Kidney (tissue), 14 donors: ENCODE measurements around the gene CASTOR1. TPM values are rescaled to one million over a fixed set of nuclear protein-coding genes. Genes with fewer than 3 reads are reported as not detected.

Experiments
- DNase-seq, 5 donors: peaks; one replicate each; pipeline ENCODE4 v3.0.0-alpha.2; 2013 to 2020
- FAIRE-seq: peaks from 2 replicates; lab custom pipeline; 2012; peaks lifted over from hg19 to GRCh38; lab: Jason Lieb, UNC
- H3K27ac ChIP-seq, 2 donors: one replicate each; pipeline ENCODE4 v1.7.0; 2013; ENCODE audit warnings: low read depth in 2 of 2, low read length in 2 of 2, inconsistent platforms in 1 of 2
- H3K27me3 ChIP-seq: one replicate; pipeline ENCODE4 v1.7.1; 2013; ENCODE audit warnings: low read length, inconsistent platforms; ENCODE audit not compliant: control insufficient read depth, insufficient read depth
- H3K36me3 ChIP-seq, 3 donors: one replicate each; pipeline versions ENCODE4 v1.7.0 to v1.7.1; 2013; ENCODE audit warnings: low read length in 3 of 3, control low read depth in 1 of 3, inconsistent platforms in 1 of 3; ENCODE audit not compliant: insufficient read depth in 3 of 3, control insufficient read depth in 2 of 3
- H3K4me1 ChIP-seq, 3 donors: one replicate each; pipeline versions ENCODE4 v1.7.0 to v1.7.1; 2013; ENCODE audit warnings: low read length in 3 of 3, inconsistent platforms in 1 of 3, low read depth in 1 of 3; ENCODE audit not compliant: control insufficient read depth in 2 of 3, insufficient read depth in 2 of 3
- H3K4me3 ChIP-seq, 3 donors: one replicate each; pipeline versions ENCODE4 v1.7.0 to v1.8.1; 2013; ENCODE audit warnings: low read length in 3 of 3, control low read depth in 1 of 3, inconsistent platforms in 1 of 3
- H3K9ac ChIP-seq, 3 donors: one replicate each; pipeline versions ENCODE4 v1.7.0 to v1.7.1; 2013; ENCODE audit warnings: low read length in 3 of 3, control low read depth in 1 of 3, inconsistent platforms in 1 of 3
- H3K9me3 ChIP-seq, 3 donors: one replicate each; pipeline versions ENCODE4 v1.7.0 to v1.7.1; 2013; ENCODE audit warnings: low read length in 3 of 3, control low read depth in 1 of 3, inconsistent platforms in 1 of 3; ENCODE audit not compliant: control insufficient read depth in 2 of 3, insufficient read depth in 1 of 3
- intact Hi-C: fragments of 100-400 bp; cut with DNase I; formaldehyde crosslinking; loops from one replicate; pipeline ENCODE4 v1.11.1; 2022
- polyA plus RNA-seq: library from polyadenylated mRNA; stranded (reverse); fragments of 350-450 nt; fragmentation: Illumina TruSeq; extraction: RNeasy Lipid Tissue Mini Kit (QIAGEN cat#74804); gene quantifications from one replicate; pipeline ENCODE4 v1.2.3, GENCODE V29; 2014; ENCODE audit warnings: low read depth, low replicate concordance; ENCODE audit not compliant: insufficient read depth
- total RNA-seq: library from RNA; stranded (reverse); fragmentation: NEBNext Ultra II Directional; extraction: Animal tissue kit (Norgen Biotek cat#: 25700); gene quantifications from one replicate; pipeline ENCODE4 v1.2.1, GENCODE V29; 2021
- TF ChIP-seq, protein P1 (sequence below): IDR thresholded peaks from 3 replicates; pipeline ENCODE4 v1.5.1; 2012; ENCODE audit warnings: mild to moderate bottlenecking, moderate library complexity, borderline replicate concordance; ENCODE audit not compliant: insufficient read depth; ENCODE audit errors: extremely low read depth
- donor health status: control.
- donor health status: control.
- donor health status: control.
- donor health status: control.
- donor health status: control.
- donor health status: DM: yes; HTN: yes; CAD: no.
- donor health status: Normal renal cell carcinoma (clear cell type).

Gene CASTOR1
- total and polyA plus RNA-seq, 2 donors from 2014 or later = 16.5 to 71.7 TPM

- DNase-seq (peak; percentile 72 to 88 (median 76)), FAIRE-seq (no peak)
- Histone ChIP-seq H3K9me3 (no peaks in the 10 kb centered on the region), H3K36me3 (no peaks in the 10 kb centered on the region), H3K4me1 (peaks cover 6 to 17% (median 12%) of the 10 kb centered on the region in 3 donors), H3K9ac (no peak overlapping the region), H3K4me3 (no peak overlapping the region), H3K27ac (peak overlapping the region in 1 of 2 donors; percentile 57), H3K27me3 (no peaks in the 10 kb centered on the region)
- intact Hi-C loops = no loop called here
- TF ChIP-seq, protein P1, sequence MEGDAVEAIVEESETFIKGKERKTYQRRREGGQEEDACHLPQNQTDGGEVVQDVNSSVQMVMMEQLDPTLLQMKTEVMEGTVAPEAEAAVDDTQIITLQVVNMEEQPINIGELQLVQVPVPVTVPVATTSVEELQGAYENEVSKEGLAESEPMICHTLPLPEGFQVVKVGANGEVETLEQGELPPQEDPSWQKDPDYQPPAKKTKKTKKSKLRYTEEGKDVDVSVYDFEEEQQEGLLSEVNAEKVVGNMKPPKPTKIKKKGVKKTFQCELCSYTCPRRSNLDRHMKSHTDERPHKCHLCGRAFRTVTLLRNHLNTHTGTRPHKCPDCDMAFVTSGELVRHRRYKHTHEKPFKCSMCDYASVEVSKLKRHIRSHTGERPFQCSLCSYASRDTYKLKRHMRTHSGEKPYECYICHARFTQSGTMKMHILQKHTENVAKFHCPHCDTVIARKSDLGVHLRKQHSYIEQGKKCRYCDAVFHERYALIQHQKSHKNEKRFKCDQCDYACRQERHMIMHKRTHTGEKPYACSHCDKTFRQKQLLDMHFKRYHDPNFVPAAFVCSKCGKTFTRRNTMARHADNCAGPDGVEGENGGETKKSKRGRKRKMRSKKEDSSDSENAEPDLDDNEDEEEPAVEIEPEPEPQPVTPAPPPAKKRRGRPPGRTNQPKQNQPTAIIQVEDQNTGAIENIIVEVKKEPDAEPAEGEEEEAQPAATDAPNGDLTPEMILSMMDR = no peak
Measured at GRCh38 chr22:30250661-30251267, 38.5 kb downstream of the CASTOR1 start.

DNA sequence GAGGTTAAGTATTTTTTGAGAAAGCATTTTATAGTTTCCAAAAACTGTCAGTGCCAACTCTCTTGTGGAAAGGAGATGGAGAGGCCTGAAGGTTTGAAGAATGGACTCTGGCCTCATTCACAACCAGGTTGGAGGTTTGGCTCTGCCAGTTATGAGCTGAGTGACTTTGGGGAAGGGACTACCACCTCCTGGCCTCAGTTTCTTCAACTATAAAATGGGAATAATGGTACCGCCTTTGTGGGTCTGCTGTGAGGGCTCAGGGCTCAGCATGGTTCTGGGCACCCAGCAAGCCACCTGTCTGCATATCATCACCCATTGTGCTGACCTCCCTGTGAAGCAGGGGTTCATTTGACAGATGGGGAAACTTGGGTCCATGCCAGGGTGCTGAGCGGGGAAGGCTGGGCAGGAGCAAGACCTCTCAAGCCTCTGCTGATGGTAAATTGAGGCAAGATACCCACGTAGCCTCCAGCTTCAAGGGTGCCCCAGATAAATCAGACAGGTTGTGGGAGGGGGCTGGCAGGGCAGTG is 39.2 kb downstream of the CASTOR1 start:
- H3K27me3 ChIP-seq = no peaks in the 10 kb centered on the region
- H3K36me3 ChIP-seq = no peaks in the 10 kb centered on the region
- TF ChIP-seq, protein P1 = no peak
- DNase-seq = no peak
- no peak overlapping the region for H3K4me3 ChIP-seq
- peak overlapping the region in 1 of 2 donors; percentile 57 for H3K27ac ChIP-seq
- no peaks in the 10 kb centered on the region for H3K9me3 ChIP-seq
- H3K4me1 ChIP-seq = peaks cover 6 to 19% (median 12%) of the 10 kb centered on the region in 3 donors
- no peak for FAIRE-seq
- no peak overlapping the region for H3K9ac ChIP-seq
- intact Hi-C loops = no loop called here

DNA sequence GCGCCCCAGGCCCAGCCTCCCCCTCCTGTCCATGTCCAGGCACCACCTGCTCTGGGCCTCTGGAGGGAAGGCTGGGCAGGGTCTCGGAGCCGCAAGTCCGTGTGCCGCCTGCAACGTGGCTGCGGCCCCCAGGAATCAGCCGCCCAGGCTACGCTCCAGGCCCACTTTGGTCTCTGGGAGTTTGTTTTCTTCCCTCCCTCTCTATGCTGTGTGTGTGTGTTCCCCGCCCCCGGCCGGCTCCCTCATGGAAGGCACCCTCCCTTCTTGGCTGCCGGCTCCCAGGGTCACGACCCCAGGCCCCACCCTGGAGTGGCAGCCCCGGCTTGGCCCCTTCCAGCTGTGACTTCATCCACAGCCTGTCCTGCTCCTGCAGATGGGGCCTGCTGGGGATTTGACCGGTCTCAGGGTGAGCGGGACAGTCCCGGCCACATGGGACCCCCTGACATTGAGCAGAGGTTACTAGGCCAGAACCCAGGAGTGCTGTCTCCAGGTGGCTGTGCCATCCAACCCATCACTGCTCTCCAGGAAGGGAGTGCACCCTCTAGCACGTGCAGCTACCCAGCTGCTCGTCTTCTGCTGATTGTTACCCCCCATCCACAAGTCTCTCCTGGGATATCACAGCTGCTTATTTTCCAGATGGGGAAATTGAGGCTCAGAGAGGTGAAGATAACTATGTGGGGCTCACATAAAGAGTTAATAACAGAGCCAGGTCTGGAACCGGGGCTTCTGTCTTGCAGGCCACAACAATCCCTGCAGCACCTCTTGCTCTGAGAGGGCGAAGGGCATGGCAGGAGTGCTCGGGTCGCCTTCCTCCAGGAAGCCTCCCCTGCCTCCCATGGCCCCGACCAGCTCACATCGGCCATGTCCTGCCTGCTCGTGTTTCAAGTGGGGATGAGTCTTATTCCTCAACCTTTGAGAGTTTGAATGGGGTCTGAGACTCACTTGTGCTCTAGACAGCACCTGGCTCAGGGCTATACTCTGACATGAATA is 40.0 kb downstream of the CASTOR1 start:
- Histone ChIP-seq H3K4me3 (no peak overlapping the region), H3K9me3 (no peaks in the 10 kb centered on the region), H3K36me3 (no peaks in the 10 kb centered on the region), H3K27me3 (no peaks in the 10 kb centered on the region), H3K4me1 (peaks cover 6 to 19% (median 12%) of the 10 kb centered on the region in 3 donors), H3K9ac (no peak overlapping the region), H3K27ac (no peak overlapping the region)
- intact Hi-C loops = no loop called here
- FAIRE-seq (no peak), DNase-seq (peak; percentile 61 to 88 (median 83))
- TF ChIP-seq, protein P1 = no peak
